ENCODE results near the gene RANBP10.
A peak's percentile ranks its signal among the peaks of the same experiment; 100 is the strongest.
"Not testable (repeated sequence)": the region's sequence is repeated elsewhere in the genome, so short reads cannot be mapped to it uniquely, and the experiment has no call there.

The RANBP10 gene

DNA sequence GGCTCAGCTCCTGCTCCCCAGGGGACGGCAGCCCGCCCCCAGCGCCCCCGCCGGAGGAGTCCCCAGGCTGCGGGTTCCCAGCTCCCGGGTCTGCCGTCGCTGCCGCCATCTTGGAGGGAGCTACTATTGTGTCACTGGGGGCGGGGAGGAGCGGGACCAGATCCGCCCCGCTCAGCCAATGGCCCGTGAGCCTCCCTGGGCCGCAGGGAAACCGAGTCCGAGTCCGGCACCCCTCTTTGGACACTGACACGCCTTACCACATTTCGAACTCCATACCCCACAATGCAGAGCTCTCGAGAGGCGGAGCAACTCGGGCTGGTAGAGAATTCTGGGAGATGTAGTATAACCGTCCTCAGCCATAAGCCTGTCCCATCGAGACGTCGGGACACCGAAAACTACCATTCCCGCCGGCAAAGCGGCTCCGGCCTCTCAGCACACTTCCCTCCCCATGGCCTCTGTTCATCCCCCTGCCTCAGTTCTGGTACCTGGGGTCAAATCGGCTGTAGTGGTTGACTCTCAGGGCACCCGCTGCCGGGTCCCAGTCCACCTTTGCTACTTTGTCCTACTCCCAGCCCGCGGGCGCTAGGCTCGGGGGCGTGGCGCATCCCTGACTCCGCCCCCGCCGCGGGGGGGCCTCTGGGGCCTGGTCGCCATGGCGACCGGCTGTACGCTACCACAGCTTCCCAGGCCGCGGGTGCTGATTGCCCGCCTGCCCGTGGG lies at the start of gene RANBP10, which contains the start of gene TSNAXIP1:
Gene RANBP10 (minus strand): TSS at position 133 of the 720 bp plus-strand sequence. CDS start 24 bp downstream, at position 109.
Gene TSNAXIP1 (plus strand): TSS at position 462 of the 720 bp plus-strand sequence. CDS start 261 bp downstream, outside the sequence.
- DNase-seq (ENCODE audit: low spot score): peak; percentile 99

DNA sequence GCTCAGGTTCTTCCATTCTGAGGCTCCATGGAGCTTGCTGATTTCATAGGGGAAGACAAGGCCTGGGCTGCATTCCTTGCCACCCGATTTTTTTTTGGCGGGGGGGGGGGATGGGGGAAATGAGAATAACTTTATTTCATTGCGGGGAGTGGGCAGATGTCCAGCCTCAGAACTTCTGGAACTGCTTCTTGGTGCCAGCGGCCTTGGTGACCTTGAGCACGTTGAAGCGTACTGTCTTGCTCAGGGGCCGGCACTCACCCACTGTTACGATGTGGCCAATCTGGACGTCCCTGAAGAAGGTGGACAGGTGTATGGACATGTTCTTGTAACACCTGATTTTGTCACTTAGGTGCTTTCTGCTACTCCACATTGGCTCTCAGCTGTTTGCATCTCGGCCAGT lies 49.4 kb upstream of the RANBP10 start:
- no peak for DNase-seq (ENCODE audit: low spot score)

DNA sequence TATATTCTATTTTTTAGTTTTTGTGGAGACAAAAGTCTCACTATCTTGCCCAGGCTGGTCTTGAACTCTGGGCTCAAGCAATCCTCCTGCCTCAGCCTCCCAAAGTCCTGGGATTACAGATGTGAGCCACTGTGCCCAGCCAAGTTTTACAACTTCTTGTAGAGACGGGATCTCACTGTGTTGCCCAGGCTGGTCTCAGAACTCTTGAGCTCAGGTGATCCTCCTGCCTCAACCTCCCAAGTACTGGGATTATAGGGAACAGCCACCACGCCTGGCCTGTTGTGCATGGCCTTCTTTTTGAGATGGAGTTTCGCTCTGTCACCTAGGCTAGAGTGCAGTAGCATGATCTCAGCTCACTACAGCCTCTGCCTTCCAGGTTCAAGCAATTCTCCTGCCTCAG lies 47.3 kb upstream of the RANBP10 start:
- no peak for DNase-seq (ENCODE audit: low spot score)

DNA sequence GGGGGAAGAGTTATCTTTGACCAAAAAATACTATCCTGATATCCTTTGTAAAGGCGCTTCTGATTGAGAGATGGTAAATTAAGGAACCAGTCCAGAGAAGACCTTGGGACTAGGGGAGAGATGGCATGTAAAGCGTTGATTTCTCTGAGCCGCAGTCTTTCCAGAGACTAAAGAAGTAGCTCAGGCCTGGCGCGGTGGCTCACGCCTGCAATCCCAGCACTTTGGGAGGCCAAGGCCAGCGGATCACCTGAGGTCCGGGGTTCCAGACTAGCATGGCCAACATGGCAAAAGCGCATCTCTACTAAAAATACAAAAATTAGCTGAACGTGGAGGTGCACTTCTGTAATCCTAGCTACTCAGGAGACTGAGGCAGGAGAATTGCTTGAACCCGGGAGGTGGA lies 41.8 kb upstream of the RANBP10 start:
- no peak for DNase-seq (ENCODE audit: low spot score)

DNA sequence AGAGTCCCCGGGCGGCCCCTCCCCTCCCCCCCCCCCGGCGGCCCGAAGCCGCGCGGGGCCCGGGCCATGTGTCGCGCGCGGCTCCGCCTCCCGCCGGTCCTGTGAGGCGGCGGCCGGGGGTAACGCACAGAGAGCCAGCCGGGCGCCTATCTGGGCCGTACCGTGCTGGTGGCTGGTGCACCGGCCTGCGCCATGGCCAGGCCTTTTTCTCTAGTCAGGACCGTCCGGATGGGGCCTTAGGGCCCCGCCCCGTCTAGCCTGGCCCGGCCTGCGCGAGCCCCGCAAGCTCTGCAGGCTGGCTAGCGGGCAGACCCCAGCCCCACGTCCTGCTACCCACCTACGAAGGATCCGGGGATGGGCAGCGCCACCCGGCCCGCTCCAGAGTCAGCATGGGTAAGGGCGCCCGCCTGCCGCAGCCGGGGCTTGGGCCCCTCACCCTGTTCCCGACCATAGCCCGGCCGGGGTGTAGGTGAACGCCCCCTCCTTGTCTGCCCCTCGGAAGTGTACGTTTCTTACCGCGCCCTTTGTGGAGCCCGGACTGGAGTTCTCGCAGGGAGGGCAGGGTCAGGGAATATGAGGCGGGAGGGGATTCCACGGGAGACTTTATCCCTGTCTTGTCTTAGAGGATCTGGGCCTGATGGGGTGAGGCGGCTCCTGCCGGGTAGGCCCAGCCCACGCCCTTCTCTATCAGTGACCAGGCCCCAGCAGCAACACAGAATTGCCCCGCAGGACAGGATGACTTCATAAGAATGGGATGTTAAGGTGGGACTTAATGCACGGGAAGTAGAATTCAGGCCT lies 40.9 kb upstream of the RANBP10 start, which contains the start of gene CENPT:
Gene CENPT (minus strand): TSS at position 630 of the 798 bp plus-strand sequence. CDS start 13,834 bp downstream, outside the sequence.
- DNase-seq (ENCODE audit: low spot score): peak; percentile 82

DNA sequence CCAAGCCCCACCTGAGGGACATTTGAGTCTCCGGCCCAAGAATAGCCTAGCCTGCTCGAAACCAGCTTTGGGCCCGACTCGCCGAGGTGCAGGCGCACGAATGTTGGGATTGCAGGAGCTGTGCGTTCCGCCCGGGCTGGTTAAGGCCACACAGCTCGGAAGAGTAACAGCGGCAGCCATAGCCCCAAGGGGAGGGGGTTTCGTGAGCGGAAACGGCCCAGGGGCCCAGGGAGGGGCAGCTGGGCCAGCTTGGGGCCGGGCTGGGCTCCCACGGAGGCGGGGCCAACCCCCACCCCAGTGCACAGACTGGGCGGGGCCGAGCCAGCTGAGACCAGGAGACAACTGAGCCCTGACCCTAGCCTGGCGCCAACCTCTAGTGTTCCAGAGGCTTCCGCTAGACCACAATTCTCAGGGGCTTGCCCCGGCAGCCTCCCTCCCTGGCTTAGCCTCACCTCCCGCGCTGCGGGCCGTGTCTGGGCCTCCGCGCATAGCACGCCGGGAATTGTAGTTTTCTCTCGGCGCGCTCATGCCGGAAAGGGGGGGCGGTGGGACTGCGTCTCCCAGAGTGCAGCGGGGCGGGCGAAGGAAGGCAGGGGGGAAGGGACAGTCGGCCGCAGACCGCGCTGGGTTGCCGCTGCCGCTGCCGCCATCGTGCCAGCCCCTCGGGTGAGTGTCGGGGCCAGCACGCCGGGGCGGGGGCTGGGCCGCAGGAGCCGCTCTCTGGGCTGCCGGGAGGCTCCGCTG lies 40.1 kb upstream of the RANBP10 start, which contains the start of gene NUTF2:
Gene NUTF2 (plus strand): TSS at position 614 of the 744 bp plus-strand sequence. CDS start 18,198 bp downstream, outside the sequence.
- DNase-seq (ENCODE audit: low spot score): peak; percentile 94

DNA sequence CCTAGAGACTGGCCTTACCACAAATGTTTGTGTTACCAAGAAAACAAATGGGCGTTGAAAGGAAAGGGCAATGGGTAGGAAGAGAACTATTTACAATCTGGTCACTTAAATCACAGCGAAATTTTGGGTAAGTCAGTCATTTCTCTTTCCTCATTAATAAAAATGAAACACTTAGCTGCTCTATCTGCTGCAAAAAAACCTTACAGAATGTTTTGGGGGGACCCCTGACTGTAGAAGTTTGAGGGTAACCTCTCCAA lies 39.6 kb upstream of the RANBP10 start:
- no peak for DNase-seq (ENCODE audit: low spot score)

DNA sequence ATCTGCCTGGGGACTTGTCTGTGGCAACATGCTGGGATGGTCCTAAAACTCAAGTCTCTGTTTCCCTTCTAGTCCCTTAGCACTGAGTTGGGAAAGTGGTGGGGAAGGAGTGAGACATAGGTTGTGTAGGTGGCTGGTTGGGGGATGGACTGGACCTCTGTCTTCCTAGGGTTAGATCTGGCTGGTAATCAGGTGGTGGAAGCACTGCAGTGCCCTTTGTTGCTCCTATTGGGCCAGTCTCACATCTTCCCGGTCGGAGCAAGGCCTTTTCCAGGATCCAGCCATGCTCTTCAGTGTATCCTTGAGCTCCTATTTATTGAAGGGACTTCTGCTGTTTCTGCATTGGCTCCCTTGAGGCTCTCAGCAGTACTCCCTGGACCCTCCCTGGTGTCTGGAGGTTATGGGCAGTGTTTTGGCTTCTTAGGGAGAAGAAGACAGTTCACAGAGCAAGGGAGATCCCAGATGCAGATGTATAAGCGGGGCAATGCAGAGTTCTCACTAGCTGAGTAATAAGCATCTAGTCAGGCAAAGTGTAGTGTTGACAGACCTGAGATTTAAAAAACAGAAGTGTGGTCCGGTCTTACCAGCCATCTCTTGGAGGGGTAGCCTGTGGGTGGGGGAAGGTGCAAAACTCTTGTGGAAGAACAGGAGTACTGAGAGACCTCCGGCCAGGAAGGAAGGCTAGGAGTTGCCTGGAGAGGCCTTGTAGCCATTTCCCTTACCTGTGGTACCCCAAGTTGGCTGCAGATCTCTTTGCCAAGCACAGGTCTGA lies 39.1 kb upstream of the RANBP10 start:
- no peak for DNase-seq (ENCODE audit: low spot score)

DNA sequence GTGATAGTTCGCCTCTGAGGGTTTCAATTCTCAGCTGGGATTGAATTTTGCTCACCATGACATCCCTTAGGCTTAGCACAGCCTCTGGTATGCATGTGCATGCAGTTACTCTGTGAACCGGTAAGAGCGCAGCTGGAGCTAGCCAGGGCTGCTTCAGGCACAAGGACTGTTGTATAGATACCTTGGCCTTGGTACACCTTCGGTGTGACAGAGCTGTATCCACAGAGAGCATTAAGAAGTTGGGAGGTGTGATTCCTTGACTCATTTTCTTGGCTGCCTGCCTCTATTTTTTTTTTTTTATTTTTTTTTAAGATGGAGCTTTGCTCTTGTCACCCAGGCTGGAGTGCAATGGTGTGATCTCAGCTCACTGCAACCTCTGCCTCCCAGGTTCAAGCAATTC lies 38.1 kb upstream of the RANBP10 start:
- no peak for DNase-seq (ENCODE audit: low spot score)

DNA sequence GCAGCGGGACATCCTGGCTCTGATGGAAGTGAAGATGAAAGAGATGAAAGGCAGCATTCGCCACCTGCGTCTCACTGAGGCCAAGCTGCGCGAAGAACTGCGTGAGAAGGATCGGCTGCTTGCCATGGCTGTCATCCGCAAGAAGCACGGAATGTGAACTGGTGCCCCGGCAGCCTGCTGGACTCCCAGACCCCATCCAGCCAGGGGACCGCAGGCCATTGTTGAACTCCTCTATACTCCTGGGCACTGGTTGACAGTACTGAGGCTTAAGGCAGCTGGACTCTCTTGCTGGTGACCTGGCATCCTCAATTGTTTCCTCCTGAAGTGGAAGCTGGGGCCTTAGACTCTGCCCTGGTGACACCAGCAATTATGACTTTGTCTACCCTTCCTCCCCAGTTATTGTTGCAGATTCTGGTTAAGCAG lies 37.0 kb upstream of the RANBP10 start:
- no peak for DNase-seq (ENCODE audit: low spot score)

DNA sequence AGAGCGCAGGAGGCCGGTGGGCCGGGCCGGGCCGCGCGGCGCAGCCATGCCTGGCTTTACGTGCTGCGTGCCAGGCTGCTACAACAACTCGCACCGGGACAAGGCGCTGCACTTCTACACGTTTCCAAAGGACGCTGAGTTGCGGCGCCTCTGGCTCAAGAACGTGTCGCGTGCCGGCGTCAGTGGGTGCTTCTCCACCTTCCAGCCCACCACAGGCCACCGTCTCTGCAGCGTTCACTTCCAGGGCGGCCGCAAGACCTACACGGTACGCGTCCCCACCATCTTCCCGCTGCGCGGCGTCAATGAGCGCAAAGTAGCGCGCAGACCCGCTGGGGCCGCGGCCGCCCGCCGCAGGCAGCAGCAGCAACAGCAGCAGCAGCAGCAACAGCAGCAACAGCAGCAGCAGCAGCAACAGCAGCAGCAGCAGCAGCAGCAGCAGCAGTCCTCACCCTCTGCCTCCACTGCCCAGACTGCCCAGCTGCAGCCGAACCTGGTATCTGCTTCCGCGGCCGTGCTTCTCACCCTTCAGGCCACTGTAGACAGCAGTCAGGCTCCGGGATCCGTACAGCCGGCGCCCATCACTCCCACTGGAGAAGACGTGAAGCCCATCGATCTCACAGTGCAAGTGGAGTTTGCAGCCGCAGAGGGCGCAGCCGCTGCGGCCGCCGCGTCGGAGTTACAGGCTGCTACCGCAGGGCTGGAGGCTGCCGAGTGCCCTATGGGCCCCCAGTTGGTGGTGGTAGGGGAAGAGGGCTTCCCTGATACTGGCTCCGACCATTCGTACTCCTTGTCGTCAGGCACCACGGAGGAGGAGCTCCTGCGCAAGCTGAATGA lies 36.4 kb upstream of the RANBP10 start:
- peak; percentile 36 for DNase-seq (ENCODE audit: low spot score)

DNA sequence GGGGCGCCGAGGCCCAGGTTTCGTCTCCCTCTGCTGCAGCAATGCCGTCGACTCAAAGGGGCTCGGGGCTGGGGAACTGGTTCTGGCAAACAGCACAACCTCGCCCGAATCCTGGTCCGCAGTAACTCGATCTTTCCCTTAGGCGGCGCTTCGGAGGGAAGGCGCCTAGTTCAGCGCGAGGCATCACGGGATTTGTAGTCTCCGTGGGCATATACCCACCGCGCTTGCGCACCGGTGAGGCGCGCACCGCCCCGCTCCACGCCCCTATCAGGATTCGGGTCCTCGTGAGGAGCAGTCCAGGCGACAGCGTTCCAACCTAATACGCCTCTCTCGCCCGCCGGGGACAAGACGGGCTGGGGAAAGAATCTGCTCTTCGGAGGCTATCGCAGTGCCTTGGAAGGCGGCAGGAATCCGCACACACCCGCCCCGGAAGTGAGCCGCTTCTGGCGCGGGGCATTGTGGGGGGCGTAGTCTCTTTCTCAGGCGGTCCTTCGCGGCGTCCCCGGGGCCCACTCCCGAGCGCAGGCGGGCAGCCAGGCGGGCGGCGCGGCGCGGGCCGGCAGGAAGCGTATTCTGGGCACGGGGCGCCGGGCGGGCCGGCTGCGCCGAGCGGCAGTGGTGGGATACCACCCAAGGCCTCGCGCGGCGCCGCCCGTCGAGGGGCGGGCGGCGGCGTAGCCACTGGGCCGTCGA lies 35.6 kb upstream of the RANBP10 start, which contains the start of gene THAP11:
Gene THAP11 (plus strand): TSS at position 505 of the 693 bp plus-strand sequence. CDS start 235 bp downstream, outside the sequence.
- DNase-seq (ENCODE audit: low spot score): peak; percentile 98

DNA sequence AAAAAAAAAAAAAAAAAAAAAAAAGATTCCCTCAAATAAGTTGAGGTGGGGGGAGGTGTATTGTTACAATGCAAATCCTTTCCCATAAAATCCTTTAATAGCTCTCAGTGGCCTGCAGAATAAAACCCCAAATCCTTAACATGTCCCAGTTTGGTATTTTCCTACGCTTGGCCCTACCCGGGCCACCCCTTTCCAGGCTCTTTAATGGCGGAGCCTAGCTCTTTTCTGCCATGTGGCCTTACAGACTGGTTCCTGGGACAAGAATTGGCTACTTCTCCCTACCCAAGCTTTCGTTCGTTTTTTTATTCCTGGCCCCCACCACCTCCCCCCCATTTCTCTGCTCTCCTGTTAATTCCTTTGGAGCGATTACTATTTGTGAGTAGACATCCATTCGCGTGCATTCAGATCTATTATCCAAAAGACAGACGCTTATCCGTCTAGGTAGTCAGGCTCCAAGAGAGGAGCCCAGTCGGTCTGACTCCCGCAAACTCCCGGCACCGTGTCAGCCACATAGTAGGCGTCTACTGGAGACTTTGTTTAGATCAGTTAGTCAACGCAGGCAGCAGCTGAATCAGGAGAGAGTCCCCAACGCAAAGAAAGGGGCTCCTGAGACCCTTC lies 34.9 kb upstream of the RANBP10 start:
- no peak for DNase-seq (ENCODE audit: low spot score)

DNA sequence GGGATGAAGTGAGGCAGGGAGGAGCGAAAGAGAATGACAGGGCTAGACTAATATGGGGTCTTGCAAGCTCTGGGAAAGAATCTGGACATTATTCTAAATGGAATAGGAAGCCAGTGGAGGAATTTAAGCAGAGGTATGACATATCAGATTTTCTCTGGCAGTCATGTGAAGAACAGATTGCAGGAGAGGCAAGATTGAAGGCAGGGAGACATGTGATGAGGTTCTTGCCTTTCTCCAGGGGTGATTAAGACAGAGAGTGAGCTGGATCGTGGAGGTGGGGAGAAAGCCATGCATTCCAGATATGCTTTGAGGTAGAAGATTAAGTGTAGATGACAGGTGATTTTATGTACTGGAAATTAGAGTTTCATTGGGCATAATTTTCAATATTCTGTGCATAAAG lies 31.5 kb upstream of the RANBP10 start:
- DNase-seq (ENCODE audit: low spot score): no peak

DNA sequence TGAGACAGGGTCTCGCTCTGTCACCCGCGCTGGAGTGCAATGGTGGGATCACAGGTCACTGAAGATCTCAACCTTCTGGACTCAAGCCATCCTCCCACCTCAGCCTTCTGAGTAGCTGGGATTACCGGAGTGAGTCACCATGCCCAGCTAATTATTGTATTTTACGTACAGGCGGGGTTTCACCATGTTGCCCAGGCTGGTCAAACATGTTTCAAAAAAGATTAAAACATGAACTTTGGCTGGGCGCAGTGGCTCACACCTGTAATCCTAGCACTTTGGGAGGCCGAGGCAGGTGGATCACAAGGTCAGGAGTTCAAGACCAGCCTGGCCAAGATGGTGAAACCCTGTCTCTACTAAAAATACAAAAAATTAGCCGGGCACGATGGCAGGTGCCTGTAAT lies 30.8 kb upstream of the RANBP10 start:
- not testable (repeated sequence) for DNase-seq (ENCODE audit: low spot score)

DNA sequence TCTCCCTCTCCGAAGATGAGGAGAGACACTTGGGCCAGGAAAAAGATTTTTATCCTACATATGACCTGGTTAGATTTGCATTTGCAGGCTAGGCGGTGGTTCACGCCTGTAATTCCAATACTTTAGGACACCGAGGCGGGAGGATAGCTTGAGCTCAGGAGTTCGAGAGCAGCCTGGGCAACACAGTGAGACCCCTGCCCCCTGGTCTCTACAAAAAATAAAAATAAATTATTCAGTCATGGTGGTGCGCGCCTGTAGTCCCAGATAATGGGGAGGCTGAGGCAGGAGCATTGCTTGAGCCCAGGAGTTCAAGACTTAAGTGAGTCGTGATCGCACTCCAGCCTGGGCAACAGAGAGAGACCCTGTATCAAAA lies 27.9 kb upstream of the RANBP10 start:
- DNase-seq (ENCODE audit: low spot score): no peak

DNA sequence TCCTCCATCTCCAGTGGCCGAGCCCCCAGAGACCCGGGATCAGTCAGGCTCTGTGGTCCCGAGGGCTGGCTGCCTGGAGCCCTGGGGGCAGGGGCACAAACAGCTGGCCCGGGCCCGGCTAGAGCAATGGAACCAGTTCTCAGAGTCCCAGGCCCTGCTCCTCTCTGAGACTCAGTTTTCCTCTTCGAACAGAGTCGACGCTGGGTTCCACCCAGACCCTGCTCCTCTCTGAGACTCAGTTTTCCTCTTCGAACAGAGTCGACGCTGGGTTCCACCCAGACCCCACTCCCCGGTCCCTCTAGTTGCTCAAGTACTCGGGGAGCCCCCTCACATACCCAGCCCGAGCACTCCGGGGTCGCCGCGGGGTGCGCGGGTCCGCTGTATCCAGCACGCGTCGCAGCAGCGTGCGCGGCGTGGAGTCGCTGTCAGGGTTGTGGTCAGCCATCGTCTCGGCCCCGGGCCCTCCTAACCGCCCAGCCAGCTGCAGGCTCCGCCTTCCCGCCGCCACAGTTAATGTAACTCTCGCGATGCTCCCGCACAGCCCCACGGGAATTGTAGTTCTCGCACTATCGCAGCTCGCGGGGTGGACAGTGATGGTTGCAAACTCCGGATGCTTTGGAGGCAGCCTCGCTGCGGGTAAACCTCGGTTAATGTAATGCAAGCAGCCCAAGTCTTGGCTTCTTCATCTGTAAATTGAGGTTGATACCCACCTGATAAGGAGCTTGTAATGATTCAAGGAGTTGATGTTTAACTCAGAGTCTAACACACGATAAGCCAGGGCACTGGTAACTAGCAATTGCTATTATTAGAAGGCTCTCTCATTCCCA lies 27.3 kb upstream of the RANBP10 start:
- DNase-seq (ENCODE audit: low spot score): peak; percentile 91

DNA sequence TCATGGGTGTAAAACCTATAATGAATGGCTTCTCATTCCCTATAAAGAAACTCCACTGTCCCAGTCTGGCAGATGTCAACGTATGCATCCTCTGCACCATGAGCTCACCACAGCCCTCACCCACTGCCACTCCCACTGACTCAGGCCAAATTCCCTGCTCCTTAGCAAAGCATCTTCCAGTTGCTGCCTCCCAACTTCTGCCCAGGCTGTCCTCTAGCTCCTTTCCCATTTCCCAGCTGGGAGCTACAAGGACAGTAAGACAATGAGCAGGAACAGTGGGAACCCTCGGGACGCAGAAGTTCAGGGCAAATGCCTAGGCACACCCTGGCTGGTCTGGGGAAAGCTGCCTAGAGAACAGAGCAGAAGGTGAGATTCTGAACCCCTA lies 26.7 kb upstream of the RANBP10 start:
- DNase-seq (ENCODE audit: low spot score): peak; percentile 44

DNA sequence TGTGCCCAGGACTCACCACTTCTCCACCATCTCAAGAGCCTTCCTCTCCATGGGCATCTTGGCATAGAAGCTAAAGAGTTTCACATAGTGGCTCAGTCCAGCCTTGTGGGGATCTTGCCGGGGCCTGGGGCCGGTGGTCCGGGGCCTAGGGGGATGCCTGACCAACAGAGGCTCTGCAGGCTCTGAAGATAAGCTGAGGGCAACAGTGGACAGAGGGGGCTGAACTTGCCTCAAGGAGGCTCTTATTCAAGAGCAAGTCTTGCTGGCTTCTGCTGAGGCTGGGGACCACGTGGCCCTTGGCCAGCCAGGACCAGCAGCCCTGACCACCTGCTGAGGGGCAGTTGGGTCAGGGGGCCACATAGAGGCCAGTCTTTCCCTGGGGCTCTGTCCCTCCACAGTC lies 22.3 kb upstream of the RANBP10 start:
- no peak for DNase-seq (ENCODE audit: low spot score)
